HCT116 (cell line): Measurements from ENCODE around the gene PRKAG1. TPM values are rescaled to one million over a fixed set of nuclear protein-coding genes. Genes with fewer than 3 reads are reported as not detected.

Experiments used
- ATAC-seq: fragments of 200-7000 bp; cut with Tn5 transposase; 2 replicates; pipeline ENCODE4 v1.9.1; 2020; ENCODE audit warnings: mild to moderate bottlenecking, moderate library complexity
- BruUV-seq: library from RNA; stranded (reverse); fragments of 400-500 nt; replicated peaks from 2 replicates; lab custom pipeline; 2021; lab: Mats Ljungman, UMichigan
- CTCF ChIA-PET: fragments of 300-600 bp; sonication (Branson Sonifier 250); formaldehyde crosslinking; loops from one replicate; lab custom pipeline; 2021; ENCODE audit warnings: antibody characterized with exemption; lab: Charles Lee
- POLR2A ChIA-PET: fragments of 300-600, 350-600 bp; sonication (Branson Sonifier 250); formaldehyde crosslinking; loops from one replicate; lab custom pipeline; 2021; ENCODE audit warnings: antibody characterized with exemption; lab: Charles Lee
- RAD21 ChIA-PET, 2 experiments: fragments of 300-600 bp; sonication (Branson Sonifier 250); formaldehyde crosslinking; loops; one replicate each; lab custom pipeline; 2023; ENCODE audit warnings: low total read pairs in 2 of 2; ENCODE audit not compliant: uncharacterized antibody in 2 of 2, unreplicated experiment in 2 of 2, low non-redundant PET in 1 of 2; lab: Charles Lee
- DNase-seq: peaks from one replicate; pipeline ENCODE4 v3.0.0-alpha.2; 2010; ENCODE audit warnings: low read depth, low spot score
- H2AFZ ChIP-seq: fragments of 200-600 bp; shearing (Covaris generic), sonication (generic); 2 replicates; pipeline ENCODE4 v1.6.1; 2017; ENCODE audit warnings: low read depth, mixed run types, mixed read lengths, antibody characterized with exemption, low read length; ENCODE audit not compliant: poor library complexity, severe bottlenecking
- H3K27ac ChIP-seq: 2 replicates; pipeline ENCODE4 v1.5.1; 2012; ENCODE audit warnings: low read depth, low read length
- H3K27me3 ChIP-seq: fragments of 200-600 bp; sonication (generic); 2 replicates; pipeline ENCODE4 v1.6.1; 2016; ENCODE audit warnings: mixed run types, low read length, mixed read lengths; ENCODE audit not compliant: insufficient read depth
- H3K36me3 ChIP-seq, 2 experiments: fragments of 200-500 bp in 1 of 2; fragments of 200-600 bp in 1 of 2; sonication (Bioruptor generic) in 1 of 2; sonication (generic) in 1 of 2; 2 replicates each; pipeline versions ENCODE4 v1.5.1 to v1.6.1; 2014 to 2016; ENCODE audit warnings: low read length in 2 of 2, inconsistent platforms in 1 of 2, mixed read lengths in 1 of 2, mixed run types in 1 of 2; ENCODE audit not compliant: insufficient read depth in 2 of 2, control insufficient read depth in 1 of 2
- H3K4me1 ChIP-seq, 2 experiments: fragments of 200-600 bp in 1 of 2; sonication (generic) in 1 of 2; 2 replicates each; pipeline versions ENCODE4 v1.5.1 to v1.6.1; 2012 to 2017; ENCODE audit warnings: low read length in 2 of 2, inconsistent platforms in 1 of 2, mild to moderate bottlenecking in 1 of 2, mixed read lengths in 1 of 2, mixed run types in 1 of 2, moderate library complexity in 1 of 2; ENCODE audit not compliant: insufficient read depth in 2 of 2, control insufficient read depth in 1 of 2
- H3K4me2 ChIP-seq: fragments of 200-600 bp; sonication (generic); 2 replicates; pipeline ENCODE4 v1.6.1; 2017; ENCODE audit warnings: mixed run types, low read length, mixed read lengths
- H3K4me3 ChIP-seq, 2 experiments: fragments of 200-600 bp in 1 of 2; sonication (generic) in 1 of 2; replicated peaks in 1 of 2; 2 replicates each; pipeline ENCODE4 v1.5.1; 2011 to 2016; ENCODE audit warnings: low read length in 2 of 2, control low read depth in 1 of 2, low read depth in 1 of 2, mild to moderate bottlenecking in 1 of 2, mixed read lengths in 1 of 2, mixed run types in 1 of 2
- H3K79me2 ChIP-seq: fragments of 200-600 bp; sonication (generic); 2 replicates; pipeline ENCODE4 v1.6.1; 2017; ENCODE audit warnings: mild to moderate bottlenecking, mixed run types, low read length, moderate library complexity, mixed read lengths; ENCODE audit not compliant: insufficient read depth
- H3K9ac ChIP-seq: fragments of 200-600 bp; sonication (generic); 2 replicates; pipeline ENCODE4 v1.6.1; 2016; ENCODE audit warnings: low read length, mixed read lengths
- H3K9me2 ChIP-seq: fragments of 200-600 bp; sonication (generic), shearing (Covaris generic); 2 replicates; pipeline ENCODE4 v1.6.1; 2017; ENCODE audit warnings: mixed run types, mild to moderate bottlenecking, moderate library complexity; ENCODE audit not compliant: insufficient read depth
- H3K9me3 ChIP-seq, 2 experiments: fragments of 200-500 bp in 1 of 2; fragments of 200-600 bp in 1 of 2; sonication (Bioruptor generic) in 1 of 2; sonication (generic) in 1 of 2; 2 replicates each; pipeline ENCODE4 v1.6.1; 2014 to 2017; ENCODE audit warnings: low read length in 2 of 2, mixed read lengths in 2 of 2, inconsistent platforms in 1 of 2, low read depth in 1 of 2, mild to moderate bottlenecking in 1 of 2, mixed run types in 1 of 2, moderate library complexity in 1 of 2; ENCODE audit not compliant: control insufficient read depth in 1 of 2, insufficient read depth in 1 of 2
- H4K20me1 ChIP-seq: fragments of 200-600 bp; sonication (generic), shearing (Covaris generic); 2 replicates; pipeline ENCODE4 v1.6.1; 2017; ENCODE audit warnings: mixed run types, mild to moderate bottlenecking, moderate library complexity; ENCODE audit not compliant: insufficient read depth
- ATF3 ChIP-seq: IDR thresholded peaks from 2 replicates; pipeline ENCODE4 v1.6.1; 2012
- CEBPB ChIP-seq: IDR thresholded peaks from 2 replicates; pipeline ENCODE4 v1.6.1; 2012; ENCODE audit warnings: low read depth
- CTCF ChIP-seq, 3 experiments: fragments of 200-600 bp in 1 of 3; sonication (generic) in 1 of 3; IDR thresholded peaks in 2 of 3; conservative IDR thresholded peaks in 1 of 3; 2 replicates each; pipeline ENCODE4 v1.5.1; 2012 to 2017; ENCODE audit warnings: low read depth in 2 of 3, low read length in 2 of 3, antibody characterized with exemption in 1 of 3, borderline replicate concordance in 1 of 3, control low read depth in 1 of 3, mild to moderate bottlenecking in 1 of 3, mixed read lengths in 1 of 3, mixed run types in 1 of 3, moderate library complexity in 1 of 3; ENCODE audit not compliant: insufficient read depth in 1 of 3
- FOSL1 ChIP-seq: IDR thresholded peaks from 2 replicates; pipeline ENCODE4 v1.6.1; 2012; ENCODE audit warnings: low read depth
- POLR2AphosphoS5 ChIP-seq: IDR thresholded peaks from 2 replicates; pipeline ENCODE4 v1.6.1; 2011; ENCODE audit warnings: mild to moderate bottlenecking, low read depth, low read length, moderate library complexity
- RAD21 ChIP-seq: IDR thresholded peaks from 2 replicates; pipeline ENCODE4 v1.6.1; 2012; ENCODE audit warnings: low read depth, mild to moderate bottlenecking
- REST ChIP-seq: IDR thresholded peaks from 2 replicates; pipeline ENCODE4 v1.6.1; 2012; ENCODE audit warnings: low read depth
- SIN3A ChIP-seq: IDR thresholded peaks from 2 replicates; pipeline ENCODE4 v1.6.1; 2012; ENCODE audit warnings: low read depth
- SP1 ChIP-seq: IDR thresholded peaks from 2 replicates; pipeline ENCODE4 v1.6.1; 2012; ENCODE audit warnings: low read depth
- TCF7L2 ChIP-seq: IDR thresholded peaks from 2 replicates; pipeline ENCODE4 v1.7.0; 2011; ENCODE audit warnings: borderline replicate concordance, inconsistent platforms; ENCODE audit not compliant: insufficient read depth, insufficient read length; ENCODE audit errors: extremely low read depth
- YY1 ChIP-seq: IDR thresholded peaks from 2 replicates; pipeline ENCODE4 v1.6.1; 2011; ENCODE audit warnings: low read length, low read depth, moderate library complexity, mild to moderate bottlenecking; ENCODE audit not compliant: insufficient replicate concordance; ENCODE audit errors: extremely low read depth
- ZFX ChIP-seq: fragments of 450-650 bp; IDR thresholded peaks from 2 replicates; pipeline ENCODE4 v1.6.1; 2017
- intact Hi-C: fragments of 100-400 bp; cut with micrococcal nuclease; formaldehyde crosslinking; loops from 2 replicates; pipeline ENCODE4 v1.10.0; 2022
- total RNA-seq: library from RNA; stranded (reverse); gene quantifications from one replicate; pipeline ENCODE4 v1.2.1, GENCODE V29; 2021; ENCODE audit not compliant: unreplicated experiment

Gene PRKAG1
- total RNA-seq, 1 experiment from 2014 or later: 64.6 TPM

DNA sequence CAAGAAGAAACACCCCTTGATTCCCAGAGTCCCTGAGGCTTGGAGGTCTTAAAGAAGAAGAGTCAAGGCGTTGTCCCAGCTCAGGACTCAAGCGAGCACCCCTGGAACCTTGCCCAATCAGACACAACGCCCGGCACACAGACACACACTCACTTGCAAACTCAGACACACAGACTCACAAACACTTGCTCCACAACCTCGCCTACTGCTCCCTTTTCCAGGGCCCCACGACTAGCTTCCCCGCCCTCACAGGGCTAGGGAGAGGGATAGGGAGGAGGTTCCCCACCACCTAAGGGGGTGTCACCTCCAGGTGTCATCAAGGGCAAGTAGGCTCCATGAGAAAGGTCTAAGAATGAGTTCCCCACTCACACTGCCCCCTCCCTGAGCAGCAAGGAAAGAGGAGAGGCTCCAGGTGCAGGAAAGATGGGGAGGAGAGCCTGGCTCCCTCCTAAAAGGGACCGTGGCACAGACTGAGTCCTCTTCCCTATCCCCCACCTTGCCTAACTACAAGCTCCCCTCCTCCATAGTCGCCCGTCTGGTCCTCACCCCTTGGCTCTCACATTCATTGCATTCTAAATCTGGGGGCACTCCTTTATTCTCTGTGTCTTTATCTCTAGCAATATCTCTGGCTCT is 47.8 kb downstream of the PRKAG1 start:
- Histone ChIP-seq H3K79me2 (peaks cover 9% of the 10 kb centered on the region; the same call in 1 of the 2 replicates), H3K4me1 (peaks cover 6 to 20% of the 10 kb centered on the region in 2 experiments; a peak in 3 of 4 replicates), H3K36me3 (no peaks in the 10 kb centered on the region), H3K9me2 (no peaks in the 10 kb centered on the region), H3K27ac (peak overlapping the region; percentile 54), H4K20me1 (no peaks in the 10 kb centered on the region), H3K4me3 (peak overlapping the region; percentile 52 to 82), H2AFZ (no peak overlapping the region), H3K9ac (peak overlapping the region; percentile 87), H3K9me3 (no peaks in the 10 kb centered on the region), H3K4me2 (peak overlapping the region; percentile 99), H3K27me3 (no peaks in the 10 kb centered on the region)
- ChIA-PET CTCF (interaction anchor here (2.6 kb wide), 1 partner anchor 18 kb away, joined by 10 read pairs; no protein-coding TSS in a partner anchor), RAD21 (no interaction called here), POLR2A (no interaction called here)
- TF ChIP-seq SIN3A (no peak), SP1 (no peak)
- BruUV-seq: TSS peak; percentile 49
- ATAC-seq (peak; percentile 44), DNase-seq (no peak)
- intact Hi-C loops: no loop called here

DNA sequence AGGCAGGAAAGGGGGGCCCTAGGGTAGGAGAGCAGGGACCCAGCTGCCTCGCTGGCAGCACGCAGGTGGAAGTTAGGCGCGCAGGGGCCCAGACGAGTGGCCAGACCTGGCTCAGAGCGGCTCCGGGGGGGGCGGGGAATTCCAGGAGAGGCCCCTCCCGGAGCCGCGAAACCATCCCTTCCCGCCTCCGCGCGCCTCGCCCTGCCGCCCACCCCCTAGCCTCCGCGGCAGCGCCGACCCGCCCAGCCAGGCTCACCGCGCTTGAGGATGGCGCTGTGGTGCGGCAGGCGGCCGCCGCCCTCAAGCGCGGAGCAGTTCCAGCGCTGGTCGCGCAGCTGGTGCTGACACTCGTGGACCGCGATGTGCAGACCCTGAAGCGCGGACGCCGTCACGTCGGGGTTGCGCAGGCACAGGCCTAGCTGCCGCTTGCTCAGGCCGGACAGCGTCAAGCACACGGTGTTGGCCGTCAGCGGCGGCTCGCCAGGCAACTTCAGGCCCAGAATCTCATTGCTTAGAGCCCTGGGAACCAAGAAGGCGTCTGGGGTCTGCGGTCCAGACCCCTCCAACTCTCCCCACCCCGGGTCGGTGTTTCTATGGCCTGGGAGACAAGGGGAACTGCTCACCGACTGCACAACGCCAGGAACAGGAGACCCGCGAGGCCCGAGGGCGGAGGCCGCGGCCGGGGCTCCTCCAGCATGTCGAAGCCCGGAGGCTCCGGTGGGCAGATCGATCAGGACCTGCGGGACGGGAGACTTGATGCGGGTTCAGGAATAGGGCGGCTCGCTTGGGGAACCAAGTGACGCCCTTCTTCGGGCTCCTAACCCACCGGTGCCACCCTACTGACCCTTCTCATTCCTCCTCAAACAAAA is 48.5 kb downstream of the PRKAG1 start:
- ATAC-seq (no peak), DNase-seq (no peak)
- Histone ChIP-seq H3K9me3 (no peaks in the 10 kb centered on the region), H4K20me1 (no peaks in the 10 kb centered on the region), H3K79me2 (peaks cover 9% of the 10 kb centered on the region; the same call in 1 of the 2 replicates), H3K4me3 (peak overlapping the region; percentile 52 to 82), H3K9ac (peak overlapping the region; percentile 87), H3K27ac (no peak overlapping the region; the same call in 1 of the 2 replicates), H2AFZ (no peak overlapping the region), H3K27me3 (no peaks in the 10 kb centered on the region), H3K36me3 (no peaks in the 10 kb centered on the region), H3K4me1 (peaks cover 6 to 20% of the 10 kb centered on the region in 2 experiments; a peak in 3 of 4 replicates), H3K9me2 (no peaks in the 10 kb centered on the region), H3K4me2 (peak overlapping the region; percentile 99)
- CTCF ChIA-PET: no interaction called here
- no TSS peak for BruUV-seq
- intact Hi-C loops: no loop called here
- POLR2A ChIA-PET: no interaction called here
- RAD21 ChIA-PET: no interaction called here
- TF ChIP-seq RAD21: no peak
- no peak for TF ChIP-seq CTCF (IDR thresholded peaks at IDR 0.05 in 2 of 3, conservative IDR thresholded peaks at IDR 0.05 in 1 of 3; ENCODE audit: borderline replicate concordance in 1 of 3, insufficient read depth in 1 of 3, low read depth in 2 of 3, low read length in 2 of 3)
- TF ChIP-seq CEBPB: no peak
- TF ChIP-seq YY1: no peak
- no peak for TF ChIP-seq ATF3
- TF ChIP-seq FOSL1: no peak
- TF ChIP-seq ZFX: no peak
- no peak for TF ChIP-seq TCF7L2
- TF ChIP-seq REST: no peak
- TF ChIP-seq POLR2AphosphoS5: no peak
